ENCODE results near the gene FAM124B.

The FAM124B gene

GRCh38 chr2:224421065-224421464, 19.2 kb upstream of the FAM124B start:
- DNase-seq (ENCODE audit: low read depth), result no peak
- no peak overlapping the region for H3K4me3 ChIP-seq (ENCODE audit: low read depth, low read length)
- TF ChIP-seq MYC (IDR thresholded peaks at IDR 0.05; ENCODE audit: low read depth, low read length) (no peak), POLR2A (IDR thresholded peaks at IDR 0.05; ENCODE audit: extremely low read depth, insufficient read length) (no peak), MAX (IDR thresholded peaks at IDR 0.05; ENCODE audit: low read depth, low read length) (no peak), CTCF (IDR thresholded peaks at IDR 0.05; ENCODE audit: low read depth, low read length) (no peak)

GRCh38 chr2:224417947-224418346, 16.0 kb upstream of the FAM124B start:
- TF ChIP-seq MAX (IDR thresholded peaks at IDR 0.05; ENCODE audit: low read depth, low read length), result no peak
- TF ChIP-seq POLR2A (IDR thresholded peaks at IDR 0.05; ENCODE audit: extremely low read depth, insufficient read length), result no peak
- no peak for TF ChIP-seq MYC (IDR thresholded peaks at IDR 0.05; ENCODE audit: low read depth, low read length)

GRCh38 chr2:224417361-224417729, 15.4 kb upstream of the FAM124B start:
- TF ChIP-seq MYC (IDR thresholded peaks at IDR 0.05; ENCODE audit: low read depth, low read length) (no peak), CTCF (IDR thresholded peaks at IDR 0.05; ENCODE audit: low read depth, low read length) (no peak), MAX (IDR thresholded peaks at IDR 0.05; ENCODE audit: low read depth, low read length) (no peak), POLR2A (IDR thresholded peaks at IDR 0.05; ENCODE audit: extremely low read depth, insufficient read length) (no peak)
- no peak overlapping the region for H3K4me3 ChIP-seq (ENCODE audit: low read depth, low read length)
- no peak for DNase-seq (ENCODE audit: low read depth)

More at GRCh38 chr2:224417947-224418346, 16.0 kb upstream of the FAM124B start:
- DNase-seq (ENCODE audit: low read depth), result no peak
- no peak overlapping the region for H3K4me3 ChIP-seq (ENCODE audit: low read depth, low read length)

- no peak for TF ChIP-seq MAX (IDR thresholded peaks at IDR 0.05; ENCODE audit: low read depth, low read length)
Observed at GRCh38 chr2:224416656-224417360, 14.9 kb upstream of the FAM124B start.

GRCh38 chr2:224413381-224413780, 11.5 kb upstream of the FAM124B start:
- no peak overlapping the region for H3K4me3 ChIP-seq (ENCODE audit: low read depth, low read length)
- TF ChIP-seq MAX (IDR thresholded peaks at IDR 0.05; ENCODE audit: low read depth, low read length) (no peak), CTCF (IDR thresholded peaks at IDR 0.05; ENCODE audit: low read depth, low read length) (no peak), POLR2A (IDR thresholded peaks at IDR 0.05; ENCODE audit: extremely low read depth, insufficient read length) (no peak)
- no peak for DNase-seq (ENCODE audit: low read depth)

More at GRCh38 chr2:224416656-224417360, 14.9 kb upstream of the FAM124B start:
- no peak for DNase-seq (ENCODE audit: low read depth)
- H3K4me3 ChIP-seq (ENCODE audit: low read depth, low read length), result no peak overlapping the region

- DNase-seq (ENCODE audit: low read depth), result no peak
- no peak overlapping the region for H3K4me3 ChIP-seq (ENCODE audit: low read depth, low read length)
- no peak for TF ChIP-seq MYC (IDR thresholded peaks at IDR 0.05; ENCODE audit: low read depth, low read length)
- no peak for TF ChIP-seq MAX (IDR thresholded peaks at IDR 0.05; ENCODE audit: low read depth, low read length)
- no peak for TF ChIP-seq CTCF (IDR thresholded peaks at IDR 0.05; ENCODE audit: low read depth, low read length)
- TF ChIP-seq POLR2A (IDR thresholded peaks at IDR 0.05; ENCODE audit: extremely low read depth, insufficient read length), result no peak
Observed at GRCh38 chr2:224412141-224413015, 10.5 kb upstream of the FAM124B start.
